GM12875 (cell line): Measurements from ENCODE around the gene IL21R.

ENCODE experiments used
- H3K4me3 ChIP-seq: one replicate; pipeline ENCODE4 v1.5.1; 2011; ENCODE audit warnings: low read depth, low read length, control low read depth
- TF ChIP-seq, protein P1 (sequence below): IDR thresholded peaks from 2 replicates; pipeline ENCODE4 v1.5.1; 2011; ENCODE audit warnings: low read depth, mild to moderate bottlenecking, control low read depth, inconsistent platforms, low read length, moderate library complexity, borderline replicate concordance; ENCODE audit not compliant: insufficient read depth

IL21R gene

DNA sequence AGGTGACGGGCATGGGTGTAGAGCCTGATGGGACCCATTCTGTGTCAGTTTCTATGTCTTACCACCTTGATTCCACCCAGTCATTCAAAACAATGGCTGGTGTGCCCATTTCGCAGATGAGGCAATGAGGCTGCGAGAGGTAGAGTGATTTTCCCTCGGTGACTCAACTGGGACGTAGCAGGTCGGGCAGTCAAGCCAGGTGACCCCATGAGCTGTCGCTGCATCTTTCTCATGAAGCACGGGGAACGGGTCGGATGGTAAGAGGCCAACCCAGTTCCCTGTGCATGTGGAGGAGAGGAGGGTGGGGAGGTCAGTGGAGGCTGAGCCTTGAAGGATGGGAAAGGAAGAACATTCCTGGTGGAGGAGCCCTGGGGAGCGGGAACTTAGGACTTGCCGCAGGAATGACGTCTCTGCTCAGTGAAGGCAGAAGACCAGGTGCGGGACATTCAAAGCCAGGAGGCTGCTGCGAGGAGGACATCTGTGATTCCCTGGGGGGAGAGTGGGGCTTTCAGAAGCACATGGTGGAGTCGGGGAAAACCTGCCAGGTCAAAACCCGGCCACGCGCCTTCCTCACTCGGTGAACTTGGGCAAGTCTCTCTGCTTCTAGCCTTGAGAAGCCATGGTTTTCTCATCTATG, 1.1 kb downstream of the IL21R start:
- H3K4me3 ChIP-seq, result peak overlapping the region; percentile 83

DNA sequence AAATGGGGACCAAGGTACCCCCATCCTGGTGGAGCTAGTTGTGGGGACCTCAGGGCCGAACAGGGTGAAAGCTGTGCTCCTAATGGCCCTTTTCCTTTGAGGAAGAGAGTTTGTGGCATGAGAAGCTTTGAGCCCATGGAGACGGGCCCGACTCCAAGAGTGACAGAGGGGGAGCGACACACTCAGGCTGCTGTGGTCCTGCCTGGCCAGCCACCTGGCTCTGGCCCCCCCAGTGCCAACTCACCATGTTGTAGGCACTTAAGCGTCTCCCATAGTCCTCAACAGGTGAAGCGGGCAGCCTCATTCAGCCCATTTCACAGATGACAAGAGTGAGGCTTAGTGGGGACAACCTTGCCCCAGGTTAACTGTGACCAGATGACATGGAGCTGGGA, 1.6 kb downstream of the IL21R start:
- TF ChIP-seq, protein P1, sequence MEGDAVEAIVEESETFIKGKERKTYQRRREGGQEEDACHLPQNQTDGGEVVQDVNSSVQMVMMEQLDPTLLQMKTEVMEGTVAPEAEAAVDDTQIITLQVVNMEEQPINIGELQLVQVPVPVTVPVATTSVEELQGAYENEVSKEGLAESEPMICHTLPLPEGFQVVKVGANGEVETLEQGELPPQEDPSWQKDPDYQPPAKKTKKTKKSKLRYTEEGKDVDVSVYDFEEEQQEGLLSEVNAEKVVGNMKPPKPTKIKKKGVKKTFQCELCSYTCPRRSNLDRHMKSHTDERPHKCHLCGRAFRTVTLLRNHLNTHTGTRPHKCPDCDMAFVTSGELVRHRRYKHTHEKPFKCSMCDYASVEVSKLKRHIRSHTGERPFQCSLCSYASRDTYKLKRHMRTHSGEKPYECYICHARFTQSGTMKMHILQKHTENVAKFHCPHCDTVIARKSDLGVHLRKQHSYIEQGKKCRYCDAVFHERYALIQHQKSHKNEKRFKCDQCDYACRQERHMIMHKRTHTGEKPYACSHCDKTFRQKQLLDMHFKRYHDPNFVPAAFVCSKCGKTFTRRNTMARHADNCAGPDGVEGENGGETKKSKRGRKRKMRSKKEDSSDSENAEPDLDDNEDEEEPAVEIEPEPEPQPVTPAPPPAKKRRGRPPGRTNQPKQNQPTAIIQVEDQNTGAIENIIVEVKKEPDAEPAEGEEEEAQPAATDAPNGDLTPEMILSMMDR, result no peak
- peak overlapping the region; percentile 83 for H3K4me3 ChIP-seq

More for the DNA sequence above, 1.1 kb downstream of the IL21R start:
- TF ChIP-seq, protein P1, result no peak

DNA sequence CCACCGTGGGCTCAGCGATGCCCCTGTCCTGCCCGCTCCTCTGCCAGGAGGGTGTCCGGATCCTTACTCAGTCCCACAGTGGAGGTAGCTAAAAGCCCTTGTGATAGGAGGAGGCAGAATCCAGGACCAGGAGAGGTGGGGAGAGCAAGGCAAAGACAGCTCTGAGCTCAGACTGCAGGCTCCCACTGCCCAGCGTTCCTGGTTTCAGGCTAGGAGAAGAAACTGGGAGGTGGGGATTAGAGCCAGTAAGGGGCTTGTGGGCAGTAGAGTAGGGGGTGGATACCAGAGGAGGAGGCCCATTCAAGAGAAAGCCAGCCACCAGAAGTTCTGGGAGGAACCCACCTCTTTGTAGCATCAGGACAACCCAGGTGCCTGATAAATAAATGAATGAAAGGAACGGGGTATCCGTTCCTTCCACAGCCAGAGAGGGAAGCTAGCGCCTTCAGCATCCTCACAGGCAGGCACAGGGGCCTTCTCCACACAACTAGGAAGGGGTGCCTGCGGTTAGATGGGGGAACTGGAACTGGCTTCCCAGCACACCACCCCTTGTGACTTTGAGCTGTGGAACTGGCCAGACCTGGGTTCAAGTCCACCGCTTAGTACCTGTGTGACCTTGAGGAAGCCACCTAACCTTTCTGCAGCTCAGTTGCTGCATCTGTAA, 2.3 kb downstream of the IL21R start:
- H3K4me3 ChIP-seq, result peak overlapping the region; percentile 83
- TF ChIP-seq, protein P1, result no peak

- TF ChIP-seq, protein P1, result no peak
- peak overlapping the region; percentile 57 for H3K4me3 ChIP-seq
These were observed 3.8 kb downstream of the IL21R start for GRCh38 chr16:27405546-27406451.

- TF ChIP-seq, protein P1, result no peak
- H3K4me3 ChIP-seq, result peak overlapping the region; percentile 57
These were observed 4.6 kb downstream of the IL21R start for GRCh38 chr16:27406511-27407128.

DNA sequence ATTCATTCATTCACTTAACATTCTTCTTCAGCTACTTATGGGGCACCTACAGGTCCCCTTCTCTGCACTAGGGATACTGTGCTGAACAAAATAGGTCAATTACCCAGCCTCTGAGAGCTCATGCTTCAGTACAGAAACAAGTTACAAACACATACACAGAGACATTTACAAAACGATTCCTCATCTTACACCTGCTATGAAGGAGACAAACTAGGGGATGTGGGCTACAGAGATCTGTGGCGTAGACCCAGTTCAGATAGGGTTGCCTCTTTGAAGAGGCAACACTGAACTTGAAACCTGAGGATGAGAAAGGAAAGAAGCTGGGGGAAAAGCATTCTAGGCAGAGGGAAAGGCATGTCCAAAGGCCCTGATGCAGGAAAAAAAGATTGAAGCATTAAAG, 5.2 kb downstream of the IL21R start:
- peak overlapping the region; percentile 57 for H3K4me3 ChIP-seq
- TF ChIP-seq, protein P1, result no peak
